ENCODE measurements around the gene MOB1A.

MOB1A gene

DNA sequence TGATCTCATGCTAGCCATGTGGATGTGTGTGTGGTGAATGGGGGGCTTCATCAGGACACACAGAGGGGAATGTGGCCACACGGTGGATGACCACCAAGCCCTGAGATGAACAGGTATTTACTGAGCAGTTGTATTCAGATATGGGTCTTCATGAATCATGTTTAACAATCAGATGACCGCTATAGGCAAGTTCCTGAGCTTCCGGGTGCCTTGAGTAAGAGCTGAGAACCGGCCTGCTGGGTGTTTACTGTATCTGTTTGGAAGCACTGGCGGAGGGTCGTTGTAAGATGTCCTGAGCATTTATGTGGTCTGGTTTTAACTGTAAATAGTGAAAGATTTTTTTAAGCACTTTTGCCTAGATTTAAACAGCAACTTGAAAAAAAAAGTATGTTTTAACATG, 74.9 kb downstream of the MOB1A start:
- Histone ChIP-seq H3K27me3 (ENCODE audit: insufficient read depth, low read length) (no peaks in the 10 kb centered on the region), H3K36me3 (ENCODE audit: insufficient read depth, low read length) (peaks cover 4% of the 10 kb centered on the region; the same call in 1 of the 2 replicates), H3K4me1 (ENCODE audit: control insufficient read depth, insufficient read depth, low read length, unreplicated experiment) (no peaks in the 10 kb centered on the region)

More for the DNA sequence above, 74.9 kb downstream of the MOB1A start:
- Histone ChIP-seq H2AFZ (ENCODE audit: low read length, unreplicated experiment) (no peak overlapping the region), H3K4me3 (ENCODE audit: low read depth, low read length) (no peak overlapping the region), H3K79me2 (ENCODE audit: control insufficient read depth, insufficient read depth, low read length, unreplicated experiment) (no peaks in the 10 kb centered on the region), H3K27ac (ENCODE audit: low read depth, low read length) (no peak overlapping the region)
